Endothelial cell of umbilical vein (primary cell): Measurements from ENCODE around the gene LOXL3. TPM values are rescaled to one million over a fixed set of nuclear protein-coding genes. Genes with fewer than 3 reads are reported as not detected.

Experiments used
- BruUV-seq: library from RNA; stranded (reverse); fragments of 400-500 nt; replicated peaks from 2 replicates; lab custom pipeline; 2021; lab: Mats Ljungman, UMichigan
- CTCF ChIA-PET: fragments of 300-600, 350-600 bp; sonication (Branson Sonifier 250); formaldehyde crosslinking; loops from one replicate; lab custom pipeline; 2021; ENCODE audit warnings: antibody characterized with exemption, inconsistent platforms; lab: Charles Lee
- POLR2A ChIA-PET: fragments of 300-600, 350-600 bp; sonication (Branson Sonifier 250); formaldehyde crosslinking; loops from one replicate; lab custom pipeline; 2021; ENCODE audit warnings: antibody characterized with exemption, inconsistent platforms; lab: Charles Lee
- DNase-seq: peaks from one replicate; pipeline ENCODE4 v3.0.0-alpha.2; 2011; ENCODE audit warnings: low read depth, low spot score
- FAIRE-seq: peaks from 2 replicates; lab custom pipeline; 2011; peaks lifted over from hg19 to GRCh38; lab: Jason Lieb, UNC
- H2AFZ ChIP-seq: 2 replicates; pipeline ENCODE4 v1.6.0; 2012; ENCODE audit warnings: low read depth, low read length, control low read depth, inconsistent platforms
- H3K27ac ChIP-seq: 2 replicates; pipeline ENCODE4 v1.5.1; 2011; ENCODE audit warnings: low read depth, mild to moderate bottlenecking, control low read depth, low read length, moderate library complexity; ENCODE audit not compliant: insufficient read depth
- H3K27me3 ChIP-seq, 2 experiments: 2 replicates each; pipeline versions ENCODE4 v1.6.0 to v1.6.1; 2011; ENCODE audit warnings: low read length in 2 of 2, mixed read lengths in 1 of 2; ENCODE audit not compliant: control insufficient read depth in 2 of 2, insufficient read depth in 2 of 2
- H3K36me3 ChIP-seq, 2 experiments: 2 replicates in 1 of 2; 3 replicates in 1 of 2; pipeline ENCODE4 v1.5.1; 2011; ENCODE audit warnings: low read length in 2 of 2, mild to moderate bottlenecking in 1 of 2, moderate library complexity in 1 of 2; ENCODE audit not compliant: control insufficient read depth in 2 of 2, insufficient read depth in 2 of 2; ENCODE audit errors: extremely low read depth in 1 of 2
- H3K4me1 ChIP-seq: 3 replicates; pipeline ENCODE4 v1.5.1; 2011; ENCODE audit warnings: mild to moderate bottlenecking, low read length; ENCODE audit not compliant: control insufficient read depth, insufficient read depth; ENCODE audit errors: extremely low read depth
- H3K4me2 ChIP-seq: 2 replicates; pipeline ENCODE4 v1.6.1; 2011; ENCODE audit warnings: low read length, control low read depth, mixed read lengths; ENCODE audit not compliant: insufficient read depth
- H3K4me3 ChIP-seq, 3 experiments: fragments of 200-600 bp in 1 of 3; sonication (generic), shearing (Covaris generic) in 1 of 3; replicated peaks in 1 of 3; 2 replicates each; pipeline ENCODE4 v1.5.1; 2011 to 2016; ENCODE audit warnings: control low read depth in 3 of 3, low read length in 3 of 3, mild to moderate bottlenecking in 2 of 3, inconsistent platforms in 1 of 3, low read depth in 1 of 3, moderate library complexity in 1 of 3; ENCODE audit not compliant: insufficient read depth in 1 of 3
- H3K79me2 ChIP-seq: 2 replicates; pipeline ENCODE4 v1.6.0; 2012; ENCODE audit warnings: low read length, inconsistent platforms; ENCODE audit not compliant: control insufficient read depth, insufficient read depth
- H3K9ac ChIP-seq: replicated peaks from 2 replicates; pipeline ENCODE3; 2011; ENCODE audit warnings: low read length, control low read depth; ENCODE audit not compliant: insufficient read depth; ENCODE audit errors: extremely low read depth
- H3K9me1 ChIP-seq: replicated peaks from 3 replicates; pipeline ENCODE4 v1.6.0; 2011; ENCODE audit warnings: mild to moderate bottlenecking, low read length; ENCODE audit not compliant: control insufficient read depth, insufficient read depth; ENCODE audit errors: extremely low read depth
- H3K9me3 ChIP-seq: replicated peaks from 2 replicates; pipeline ENCODE4 v1.5.1; 2012; ENCODE audit warnings: low read length, inconsistent platforms; ENCODE audit not compliant: control insufficient read depth, insufficient read depth
- H4K20me1 ChIP-seq: replicated peaks from 2 replicates; pipeline ENCODE3; 2011; ENCODE audit warnings: mild to moderate bottlenecking, low read length; ENCODE audit not compliant: control insufficient read depth, insufficient read depth; ENCODE audit errors: extremely low read depth
- EZH2 ChIP-seq: IDR thresholded peaks from 2 replicates; pipeline ENCODE4 v1.6.1; 2012; ENCODE audit warnings: borderline replicate concordance, low read depth, mild to moderate bottlenecking, moderate library complexity, low read length, inconsistent platforms; ENCODE audit not compliant: severe bottlenecking
- FOS ChIP-seq: IDR thresholded peaks from 2 replicates; pipeline ENCODE4 v1.6.1; 2011; ENCODE audit warnings: mild to moderate bottlenecking, low read length, moderate library complexity, borderline replicate concordance; ENCODE audit not compliant: insufficient read depth
- JUN ChIP-seq: IDR thresholded peaks from 2 replicates; pipeline ENCODE4 v1.6.1; 2011; ENCODE audit warnings: borderline replicate concordance, low read depth; ENCODE audit not compliant: insufficient read length, insufficient read depth
- POLR2AphosphoS5 ChIP-seq: IDR thresholded peaks from 2 replicates; pipeline ENCODE4 v1.6.1; 2012; ENCODE audit warnings: low read depth, mild to moderate bottlenecking, control low read depth, low read length, moderate library complexity; ENCODE audit not compliant: insufficient read depth
- dilution Hi-C: fragments of 300-500 bp; cut with MboI; formaldehyde crosslinking; loops from one replicate; pipeline ENCODE4 v1.15.0; 2019; ENCODE audit warnings: low sequenced_read_pairs; ENCODE audit not compliant: extremely low pct_ligation_motif_present
- intact Hi-C: fragments of 100-400 bp; cut with micrococcal nuclease; formaldehyde crosslinking; loops from one replicate; pipeline ENCODE4 v1.10.0; 2022
- polyA plus RNA-seq, 4 experiments: library from polyadenylated mRNA; depleted of rRNA in 3 of 4; stranded (reverse) in 3 of 4; unstranded in 1 of 4; fragments of >200 nt; gene quantifications; 2 replicates each; pipeline versions ENCODE4 v1.2.1 to v1.2.3, GENCODE V29; 2011 to 2012; ENCODE audit warnings: missing spikeins in 1 of 4
- total RNA-seq: library from RNA; stranded (reverse); gene quantifications from 2 replicates; pipeline ENCODE4 v1.2.3, GENCODE V29; 2021
- TF ChIP-seq, protein P1 (sequence below), 2 donors: IDR thresholded peaks; 1 replicate in 1 of 2; 2 replicates in 1 of 2; pipeline ENCODE4 v1.5.1; 2011; ENCODE audit warnings: low read length in 2 of 2, mild to moderate bottlenecking in 2 of 2, moderate library complexity in 2 of 2, control low read depth in 1 of 2, inconsistent platforms in 1 of 2, low read depth in 1 of 2; ENCODE audit not compliant: insufficient read depth in 1 of 2; ENCODE audit errors: extremely low read depth in 1 of 2
- TF ChIP-seq, protein P2 (sequence below): IDR thresholded peaks from 2 replicates; pipeline ENCODE4 v1.6.1; 2011; ENCODE audit not compliant: insufficient read depth, insufficient read length

Gene LOXL3
- total and polyA plus RNA-seq, 2 donors (not counting 3 experiments of a cell fraction or from before 2014, with no cell fraction given): 0.95 to 1.3 TPM

- dilution Hi-C loops: no loop called here
- intact Hi-C loops: no loop called here
- TF ChIP-seq FOS (no peak), JUN (no peak)
- TF ChIP-seq, protein P1, sequence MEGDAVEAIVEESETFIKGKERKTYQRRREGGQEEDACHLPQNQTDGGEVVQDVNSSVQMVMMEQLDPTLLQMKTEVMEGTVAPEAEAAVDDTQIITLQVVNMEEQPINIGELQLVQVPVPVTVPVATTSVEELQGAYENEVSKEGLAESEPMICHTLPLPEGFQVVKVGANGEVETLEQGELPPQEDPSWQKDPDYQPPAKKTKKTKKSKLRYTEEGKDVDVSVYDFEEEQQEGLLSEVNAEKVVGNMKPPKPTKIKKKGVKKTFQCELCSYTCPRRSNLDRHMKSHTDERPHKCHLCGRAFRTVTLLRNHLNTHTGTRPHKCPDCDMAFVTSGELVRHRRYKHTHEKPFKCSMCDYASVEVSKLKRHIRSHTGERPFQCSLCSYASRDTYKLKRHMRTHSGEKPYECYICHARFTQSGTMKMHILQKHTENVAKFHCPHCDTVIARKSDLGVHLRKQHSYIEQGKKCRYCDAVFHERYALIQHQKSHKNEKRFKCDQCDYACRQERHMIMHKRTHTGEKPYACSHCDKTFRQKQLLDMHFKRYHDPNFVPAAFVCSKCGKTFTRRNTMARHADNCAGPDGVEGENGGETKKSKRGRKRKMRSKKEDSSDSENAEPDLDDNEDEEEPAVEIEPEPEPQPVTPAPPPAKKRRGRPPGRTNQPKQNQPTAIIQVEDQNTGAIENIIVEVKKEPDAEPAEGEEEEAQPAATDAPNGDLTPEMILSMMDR (IDR thresholded peaks at IDR 0.05; ENCODE audit: extremely low read depth in 1 of 2, insufficient read depth in 1 of 2, low read depth in 1 of 2, low read length in 2 of 2): no peak
- TF ChIP-seq, protein P2, sequence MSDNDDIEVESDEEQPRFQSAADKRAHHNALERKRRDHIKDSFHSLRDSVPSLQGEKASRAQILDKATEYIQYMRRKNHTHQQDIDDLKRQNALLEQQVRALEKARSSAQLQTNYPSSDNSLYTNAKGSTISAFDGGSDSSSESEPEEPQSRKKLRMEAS: no peak
- H3K4me2 ChIP-seq: no peak overlapping the region
- CTCF ChIA-PET: interaction anchor here (3.3 kb wide), 1 partner anchor 12 kb away, joined by 15 read pairs; no protein-coding TSS in a partner anchor
- no peaks in the 10 kb centered on the region for H3K9me1 ChIP-seq
- H3K4me3 ChIP-seq: no peak overlapping the region
- no peaks in the 10 kb centered on the region for H3K79me2 ChIP-seq
- POLR2A ChIA-PET: no interaction called here
- H3K27me3 ChIP-seq: peaks cover 15 to 26% of the 10 kb centered on the region in 2 experiments
- H2AFZ ChIP-seq: no peak overlapping the region
- no peaks in the 10 kb centered on the region for H4K20me1 ChIP-seq
- H3K9me3 ChIP-seq: no peaks in the 10 kb centered on the region
- no peak overlapping the region for H3K27ac ChIP-seq
- peaks cover 12% of the 10 kb centered on the region for H3K4me1 ChIP-seq
- H3K9ac ChIP-seq: no peak overlapping the region
- no peak for FAIRE-seq
- DNase-seq: no peak
- no peaks in the 10 kb centered on the region for H3K36me3 ChIP-seq
- no TSS peak for BruUV-seq
These were observed 9.1 kb downstream of the LOXL3 start for GRCh38 chr2:74544634-74545033.

GRCh38 chr2:74542978-74543377, 10.8 kb downstream of the LOXL3 start:
- no TSS peak for BruUV-seq
- H4K20me1 ChIP-seq: no peaks in the 10 kb centered on the region
- dilution Hi-C loops (no loop called here), intact Hi-C loops (no loop called here)
- ChIA-PET CTCF (no interaction called here), POLR2A (no interaction called here)
- peaks cover 23 to 31% of the 10 kb centered on the region in 2 experiments for H3K27me3 ChIP-seq
- H3K36me3 ChIP-seq: no peaks in the 10 kb centered on the region
- TF ChIP-seq JUN (no peak), POLR2AphosphoS5 (no peak), EZH2 (no peak)
- TF ChIP-seq, protein P2: no peak
- no peaks in the 10 kb centered on the region for H3K9me1 ChIP-seq
- no peak overlapping the region for H3K9ac ChIP-seq
- DNase-seq (no peak), FAIRE-seq (no peak)
- no peaks in the 10 kb centered on the region for H3K9me3 ChIP-seq
- no peak overlapping the region for H2AFZ ChIP-seq
- H3K27ac ChIP-seq: no peak overlapping the region
- no peaks in the 10 kb centered on the region for H3K4me1 ChIP-seq
- no peak overlapping the region for H3K4me3 ChIP-seq
- H3K4me2 ChIP-seq: no peak overlapping the region
- H3K79me2 ChIP-seq: no peaks in the 10 kb centered on the region
